Activated naive CD4-positive, alpha-beta T cell treated with anti-CD3 and anti-CD28 coated beads, Interleukin-2, amount 50 U/mL, for 16 hours (primary cell): ENCODE measurements around the gene IL9.

ENCODE experiments used
- DNase-seq: peaks from one replicate; pipeline ENCODE4 v3.0.0-alpha.2; 2020

IL9 gene

GRCh38 chr5:135895474-135896006 is at the start of gene IL9:
Gene IL9 (minus strand): TSS chr5:135895841. CDS start chr5:135895816, 25 bp downstream.
- DNase-seq = no peak

- DNase-seq = no peak
These were observed 49.4 kb upstream of the IL9 start for GRCh38 chr5:135944967-135945560.

- no peak for DNase-seq
These were observed 48.9 kb upstream of the IL9 start for GRCh38 chr5:135944564-135944963.

- DNase-seq = no peak
These were observed 46.6 kb upstream of the IL9 start for GRCh38 chr5:135942202-135942771.

- no peak for DNase-seq
These were observed 46.1 kb upstream of the IL9 start for GRCh38 chr5:135941711-135942110.

GRCh38 chr5:135937245-135937911 is 41.7 kb upstream of the IL9 start:
- no peak for DNase-seq

GRCh38 chr5:135934939-135935338 is 39.3 kb upstream of the IL9 start:
- no peak for DNase-seq

GRCh38 chr5:135930949-135931295 is 35.3 kb upstream of the IL9 start:
- no peak for DNase-seq

- DNase-seq = no peak
These were observed 34.6 kb upstream of the IL9 start for GRCh38 chr5:135930029-135930948.

GRCh38 chr5:135921388-135921787 is 25.7 kb upstream of the IL9 start:
- DNase-seq = no peak

GRCh38 chr5:135920199-135920598 is 24.6 kb upstream of the IL9 start:
- no peak for DNase-seq

GRCh38 chr5:135916638-135917263 is 21.1 kb upstream of the IL9 start:
- DNase-seq = no peak

- DNase-seq = no peak
These were observed 19.9 kb upstream of the IL9 start for GRCh38 chr5:135915466-135916001.

GRCh38 chr5:135913713-135914626 is 18.3 kb upstream of the IL9 start:
- no peak for DNase-seq

GRCh38 chr5:135905144-135905543 is 9.5 kb upstream of the IL9 start:
- no peak for DNase-seq

GRCh38 chr5:135901633-135902032 is 6.0 kb upstream of the IL9 start:
- DNase-seq = no peak

- DNase-seq = no peak
These were observed 4.6 kb upstream of the IL9 start for GRCh38 chr5:135900276-135900675.

GRCh38 chr5:135898651-135899050 is 3.0 kb upstream of the IL9 start:
- no peak for DNase-seq

- no peak for DNase-seq
These were observed 852 bp downstream of the IL9 start for GRCh38 chr5:135894789-135895188.

GRCh38 chr5:135894276-135894675 is 1.4 kb downstream of the IL9 start:
- no peak for DNase-seq

- no peak for DNase-seq
These were observed 3.9 kb downstream of the IL9 start for GRCh38 chr5:135891791-135892190.
